Liver (tissue), 9 donors: Measurements from ENCODE around the gene GALNT16. TPM values are rescaled to one million over a fixed set of nuclear protein-coding genes. Genes with fewer than 3 reads are reported as not detected.
A peak's percentile ranks its signal among the peaks of the same experiment; 100 is the strongest.

Source experiments
- DNase-seq: peaks from one replicate; pipeline ENCODE4 v3.0.0-alpha.2; 2017; ENCODE audit warnings: low spot score
- H3K27ac ChIP-seq, 2 donors: one replicate each; pipeline ENCODE4 v1.7.0; 2013; ENCODE audit warnings: inconsistent platforms in 2 of 2, low read length in 2 of 2, control low read depth in 1 of 2, low read depth in 1 of 2, mild to moderate bottlenecking in 1 of 2
- H3K27me3 ChIP-seq, 4 donors: one replicate each; pipeline versions ENCODE4 v1.6.1 to v1.7.0; 2013; ENCODE audit warnings: low read length in 3 of 4, inconsistent platforms in 1 of 4, mild to moderate bottlenecking in 1 of 4, moderate library complexity in 1 of 4; ENCODE audit not compliant: control insufficient read depth in 4 of 4, insufficient read depth in 4 of 4
- H3K36me3 ChIP-seq, 4 donors: one replicate each; pipeline versions ENCODE4 v1.6.1 to v1.7.0; 2013; ENCODE audit warnings: low read length in 3 of 4, mild to moderate bottlenecking in 3 of 4, low read depth in 1 of 4, moderate library complexity in 1 of 4; ENCODE audit not compliant: control insufficient read depth in 4 of 4, insufficient read depth in 3 of 4
- H3K4me1 ChIP-seq, 4 donors: one replicate each; pipeline versions ENCODE4 v1.6.1 to v1.7.0; 2013; ENCODE audit warnings: low read length in 3 of 4, mild to moderate bottlenecking in 3 of 4, moderate library complexity in 1 of 4; ENCODE audit not compliant: control insufficient read depth in 4 of 4, insufficient read depth in 4 of 4
- H3K4me3 ChIP-seq, 3 donors: one replicate each; pipeline versions ENCODE4 v1.6.1 to v1.7.0; 2013; ENCODE audit warnings: low read length in 3 of 3, control low read depth in 1 of 3, low read depth in 1 of 3, mild to moderate bottlenecking in 1 of 3
- H3K9ac ChIP-seq, 2 donors: one replicate each; pipeline ENCODE4 v1.7.0; 2013; ENCODE audit warnings: low read length in 2 of 2, mild to moderate bottlenecking in 2 of 2, moderate library complexity in 2 of 2, control low read depth in 1 of 2, low read depth in 1 of 2
- H3K9me3 ChIP-seq, 4 donors: one replicate each; pipeline versions ENCODE4 v1.6.1 to v1.7.0; 2013; ENCODE audit warnings: low read length in 3 of 4; ENCODE audit not compliant: control insufficient read depth in 4 of 4
- ATF3 ChIP-seq: IDR thresholded peaks from 2 replicates; pipeline ENCODE4 v1.6.1; 2016; ENCODE audit warnings: antibody characterized with exemption
- CTCF ChIP-seq: fragments of 150-350 bp; IDR thresholded peaks from 2 replicates; pipeline ENCODE4 v1.5.1; 2017; ENCODE audit warnings: improper control_type of control experiment, low read depth, low read length; ENCODE audit not compliant: missing input control
- EGR1 ChIP-seq, 2 donors: IDR thresholded peaks; 2 replicates each; pipeline ENCODE4 v1.6.1; 2016 to 2018; ENCODE audit warnings: antibody characterized with exemption in 2 of 2, low read depth in 2 of 2
- FOXA1 ChIP-seq: IDR thresholded peaks from 2 replicates; pipeline ENCODE4 v1.6.1; 2016; ENCODE audit warnings: antibody characterized with exemption
- FOXA2 ChIP-seq: IDR thresholded peaks from 2 replicates; pipeline ENCODE4 v1.6.1; 2016; ENCODE audit warnings: antibody characterized with exemption
- HNF4A ChIP-seq, 2 donors: conservative IDR thresholded peaks; 2 replicates each; pipeline ENCODE4 v1.6.1; 2016; ENCODE audit warnings: antibody characterized with exemption in 2 of 2, mild to moderate bottlenecking in 2 of 2
- JUND ChIP-seq, 2 donors: IDR thresholded peaks; 2 replicates each; pipeline ENCODE4 v1.6.1; 2016; ENCODE audit warnings: antibody characterized with exemption in 2 of 2
- RAD21 ChIP-seq, 2 donors: IDR thresholded peaks; 2 replicates each; pipeline ENCODE4 v1.6.1; 2016; ENCODE audit warnings: antibody characterized with exemption in 2 of 2, mild to moderate bottlenecking in 2 of 2
- REST ChIP-seq: IDR thresholded peaks from 2 replicates; pipeline ENCODE4 v1.6.1; 2016; ENCODE audit warnings: antibody characterized with exemption, mild to moderate bottlenecking
- RXRA ChIP-seq, 2 donors: IDR thresholded peaks; 2 replicates each; pipeline ENCODE4 v1.6.1; 2017 to 2018; ENCODE audit warnings: antibody characterized with exemption in 2 of 2, mild to moderate bottlenecking in 1 of 2
- YY1 ChIP-seq: IDR thresholded peaks from 2 replicates; pipeline ENCODE4 v1.6.1; 2016; ENCODE audit warnings: antibody characterized with exemption, mild to moderate bottlenecking
- WGBS: extraction: QIAGEN DNeasy Blood & Tissue Kit; methylation state at CpG from one replicate; pipeline ENCODE4 v1.1.7; 2013; 5-methylcytosine and 5-hydroxymethylcytosine counted together
- polyA plus RNA-seq, 2 donors: library from polyadenylated mRNA; stranded (reverse) in 1 of 2; unstranded in 1 of 2; fragments of 200-250 nt in 1 of 2; fragments of >200 nt in 1 of 2; fragmentation: Nextera tagmentation in 1 of 2; extraction: Ambion mirVana in 1 of 2; gene quantifications; one replicate each; pipeline versions ENCODE4 v1.2.1 to v1.2.3, GENCODE V29; 2013 to 2015
- total RNA-seq, 2 donors: library from RNA; depleted of rRNA; stranded (reverse); fragments of >200 nt; gene quantifications; one replicate each; pipeline ENCODE4 v1.2.3, GENCODE V29; 2014
- donor health status: healthy.
- donor health status: healthy.
- donor health status: healthy.
- donor health status: healthy.
- donor health status: healthy.

Gene GALNT16
- total and polyA plus RNA-seq, 4 donors, result 0.25 to 1.2 (median 0.71) TPM

- no peak overlapping the region for H3K9ac ChIP-seq
- peak overlapping the region in 1 of 3 donors; percentile 52 for H3K4me3 ChIP-seq
- WGBS, result 33% methylated on average over 14 of the region's 14 CpGs
- H3K27me3 ChIP-seq, result peaks cover 0 to 6% (median 1%) of the 10 kb centered on the region in 4 donors
- H3K4me1 ChIP-seq, result peaks cover 10 to 29% (median 22%) of the 10 kb centered on the region in 4 donors
- TF ChIP-seq FOXA1, result no peak
- TF ChIP-seq YY1, result no peak
- TF ChIP-seq REST, result no peak
- TF ChIP-seq CTCF, result no peak
- no peak for TF ChIP-seq JUND (IDR thresholded peaks at IDR 0.05)
- no peak for TF ChIP-seq RXRA (IDR thresholded peaks at IDR 0.05)
- TF ChIP-seq EGR1 (IDR thresholded peaks at IDR 0.05; ENCODE audit: low read depth in 2 of 2), result no peak
- H3K27ac ChIP-seq, result no peak overlapping the region
- H3K36me3 ChIP-seq, result no peaks in the 10 kb centered on the region
- no peaks in the 10 kb centered on the region for H3K9me3 ChIP-seq
- no peak for DNase-seq
These were observed 811 bp upstream of the GALNT16 start for GRCh38 chr14:69259168-69259526.

GRCh38 chr14:69260190-69260860, 367 bp downstream of the GALNT16 start:
- Histone ChIP-seq H3K9ac (no peak overlapping the region), H3K9me3 (no peaks in the 10 kb centered on the region), H3K27ac (peak overlapping the region in 1 of 2 donors; percentile 46), H3K36me3 (no peaks in the 10 kb centered on the region), H3K4me3 (peak overlapping the region in 2 of 3 donors; percentile 50 to 52), H3K27me3 (peaks cover 0 to 6% (median 1%) of the 10 kb centered on the region in 4 donors), H3K4me1 (peaks cover 10 to 29% (median 22%) of the 10 kb centered on the region in 4 donors)
- no peak for TF ChIP-seq FOXA2
- TF ChIP-seq YY1, result no peak
- no peak for TF ChIP-seq HNF4A (conservative IDR thresholded peaks at IDR 0.05)
- TF ChIP-seq RAD21 (IDR thresholded peaks at IDR 0.05), result no peak
- no peak for TF ChIP-seq EGR1 (IDR thresholded peaks at IDR 0.05; ENCODE audit: low read depth in 2 of 2)
- no peak for TF ChIP-seq FOXA1
- no peak for TF ChIP-seq ATF3
- no peak for TF ChIP-seq JUND (IDR thresholded peaks at IDR 0.05)
- DNase-seq, result no peak
- 1% methylated on average over 78 of the region's 78 CpGs for WGBS
